Hepatic stellate cell (primary cell): ENCODE data around the gene CHMP1B.
A peak's percentile ranks its signal among the peaks of the same experiment; 100 is the strongest.
"Not testable (repeated sequence)": the region's sequence is repeated elsewhere in the genome, so short reads cannot be mapped to it uniquely, and the experiment has no call there.

Experiments used
- DNase-seq: peaks from one replicate; pipeline ENCODE4 v3.0.0; 2011; ENCODE audit warnings: low spot score

Gene CHMP1B

GRCh38 chr18:11840493-11840892 is 10.7 kb upstream of the CHMP1B start:
- DNase-seq: no peak

DNA sequence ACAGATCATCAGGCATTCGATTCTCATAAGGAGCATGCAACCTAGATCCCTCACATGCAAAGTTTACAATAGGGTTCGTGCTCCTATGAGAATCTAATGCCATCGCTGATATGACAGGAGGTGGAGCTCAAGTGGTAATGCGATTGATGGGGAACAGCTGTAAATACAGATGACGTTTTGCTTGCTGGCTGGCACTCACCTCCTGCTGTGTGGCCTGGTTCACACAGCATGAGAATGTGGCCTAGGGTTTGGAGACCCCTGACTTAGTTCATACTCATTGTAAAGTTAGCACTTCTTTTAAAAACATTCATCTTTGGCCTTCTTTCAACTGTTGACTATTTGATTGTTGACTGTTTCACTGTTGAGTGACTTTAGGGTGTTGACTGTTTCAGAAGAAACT is 8.7 kb upstream of the CHMP1B start:
- DNase-seq: no peak

- no peak for DNase-seq
Measured at GRCh38 chr18:11844436-11844835, 6.8 kb upstream of the CHMP1B start.

GRCh38 chr18:11845654-11846053 is 5.6 kb upstream of the CHMP1B start:
- no peak for DNase-seq

DNA sequence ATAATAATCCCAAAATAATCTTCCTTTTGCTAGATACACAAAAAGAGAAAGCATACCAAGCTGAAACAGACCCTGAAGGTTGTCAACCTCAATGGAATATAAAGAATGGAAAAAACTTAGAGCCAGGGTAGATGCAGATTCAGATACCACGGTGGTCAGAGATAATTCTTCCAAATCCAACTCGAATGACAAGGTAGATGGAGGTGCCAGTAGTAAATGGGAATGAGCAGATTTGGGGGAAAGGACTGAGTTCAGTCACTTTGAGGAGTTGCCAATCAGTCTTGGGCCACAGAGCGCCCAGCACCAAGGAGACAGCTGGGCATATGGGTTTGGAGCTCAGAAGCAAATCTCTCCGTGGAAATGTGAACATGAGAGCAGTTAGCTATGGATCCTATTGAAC is 3.4 kb upstream of the CHMP1B start:
- DNase-seq: no peak

GRCh38 chr18:11849279-11849678 is 1.9 kb upstream of the CHMP1B start:
- DNase-seq: no peak

GRCh38 chr18:11849841-11850634 is 1.2 kb upstream of the CHMP1B start:
- peak; percentile 76 for DNase-seq

DNA sequence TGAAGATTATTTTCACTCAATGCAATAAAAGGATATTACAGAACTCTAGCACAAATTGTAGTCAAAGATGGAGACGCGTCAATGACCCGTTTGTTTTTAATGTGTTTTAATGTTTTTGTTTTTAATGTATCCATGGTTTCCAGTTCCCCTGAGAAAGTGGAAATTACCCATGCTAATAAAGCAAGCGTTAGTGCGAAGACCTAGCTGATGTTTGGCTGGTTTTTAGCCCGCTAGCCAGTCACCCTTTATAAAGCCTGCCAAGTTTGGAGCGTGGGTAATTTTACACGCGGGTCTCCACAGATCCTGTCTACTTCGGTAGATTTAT is 430 bp upstream of the CHMP1B start:
- peak; percentile 41 for DNase-seq

DNA sequence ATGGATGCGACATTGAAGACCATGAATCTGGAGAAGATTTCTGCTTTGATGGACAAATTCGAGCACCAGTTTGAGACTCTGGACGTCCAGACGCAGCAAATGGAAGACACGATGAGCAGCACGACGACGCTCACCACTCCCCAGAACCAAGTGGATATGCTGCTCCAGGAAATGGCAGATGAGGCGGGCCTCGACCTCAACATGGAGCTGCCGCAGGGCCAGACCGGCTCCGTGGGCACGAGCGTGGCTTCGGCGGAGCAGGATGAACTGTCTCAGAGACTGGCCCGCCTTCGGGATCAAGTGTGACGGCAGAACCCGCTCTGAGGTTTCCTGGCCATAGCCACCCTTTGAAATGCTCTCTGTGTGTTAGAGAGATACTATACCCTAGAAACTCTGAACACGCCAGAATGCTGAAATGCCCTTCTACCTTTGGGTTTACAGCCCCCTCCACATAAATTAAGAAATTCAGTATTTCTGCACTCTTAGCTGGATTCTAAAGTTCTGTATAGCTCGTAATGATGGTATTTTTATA is 659 bp downstream of the CHMP1B start:
- DNase-seq: no peak

- DNase-seq: not testable (repeated sequence)
Measured at GRCh38 chr18:11854554-11854953, 3.3 kb downstream of the CHMP1B start.

DNA sequence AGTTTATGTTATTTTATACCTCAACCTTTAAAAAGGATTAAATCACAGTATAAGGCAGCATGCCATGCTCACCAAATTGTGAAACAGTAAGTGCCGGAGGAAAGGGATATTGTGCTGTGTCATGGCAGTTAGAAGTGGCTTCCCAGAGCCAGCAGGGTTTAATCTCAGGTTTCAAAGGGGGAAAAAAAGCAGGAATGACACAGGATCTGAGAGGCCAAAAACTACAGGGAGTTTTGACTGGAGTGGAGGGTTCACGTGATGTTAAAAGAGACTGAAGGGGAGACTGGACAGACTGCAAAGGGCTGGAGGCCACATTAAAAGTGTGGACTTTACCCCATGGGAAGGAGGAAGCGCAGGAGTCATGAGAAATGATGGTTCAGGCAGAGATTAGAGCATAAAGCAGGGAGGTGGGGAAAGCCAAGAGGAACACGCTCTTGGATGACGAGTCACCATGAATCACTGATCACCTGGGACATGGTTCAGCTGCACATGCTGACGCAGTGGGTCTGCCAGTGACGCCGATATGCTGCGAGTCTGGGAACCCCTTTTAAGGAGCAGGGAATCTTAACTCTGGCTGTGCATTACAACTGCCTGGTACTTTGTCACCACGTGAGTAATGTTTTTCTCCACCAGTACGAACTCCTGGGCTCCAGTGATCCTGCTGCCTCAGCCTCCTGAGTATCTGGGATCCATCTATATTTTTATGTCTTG is 6.1 kb downstream of the CHMP1B start:
- peak; percentile 92 for DNase-seq

DNA sequence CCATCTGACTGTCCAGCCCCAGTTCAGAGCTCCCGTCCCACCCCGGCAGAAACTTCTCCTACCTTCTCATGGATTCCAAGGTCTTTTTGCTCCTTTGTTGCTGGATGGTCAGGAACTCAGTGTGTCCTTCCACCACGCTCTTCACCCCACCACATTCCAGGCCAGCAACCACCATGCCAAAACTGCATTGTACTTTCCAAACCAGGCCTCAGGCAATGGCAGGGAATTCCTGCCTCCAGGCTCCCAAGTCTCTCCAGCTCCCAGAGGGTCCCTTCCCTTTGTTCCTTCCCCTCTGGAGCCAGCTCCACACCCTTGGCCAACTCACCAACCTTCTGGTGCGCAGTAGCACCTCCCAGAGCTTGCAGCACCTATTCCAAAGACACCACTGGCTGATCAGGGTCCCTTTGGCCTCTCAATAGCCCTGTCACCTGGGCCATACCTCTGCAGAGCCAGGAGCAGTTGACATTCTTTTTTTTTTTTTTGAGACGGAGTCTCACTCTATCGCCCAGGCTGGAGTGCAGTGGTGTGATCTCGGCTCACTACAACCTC is 8.1 kb downstream of the CHMP1B start:
- no peak for DNase-seq

DNA sequence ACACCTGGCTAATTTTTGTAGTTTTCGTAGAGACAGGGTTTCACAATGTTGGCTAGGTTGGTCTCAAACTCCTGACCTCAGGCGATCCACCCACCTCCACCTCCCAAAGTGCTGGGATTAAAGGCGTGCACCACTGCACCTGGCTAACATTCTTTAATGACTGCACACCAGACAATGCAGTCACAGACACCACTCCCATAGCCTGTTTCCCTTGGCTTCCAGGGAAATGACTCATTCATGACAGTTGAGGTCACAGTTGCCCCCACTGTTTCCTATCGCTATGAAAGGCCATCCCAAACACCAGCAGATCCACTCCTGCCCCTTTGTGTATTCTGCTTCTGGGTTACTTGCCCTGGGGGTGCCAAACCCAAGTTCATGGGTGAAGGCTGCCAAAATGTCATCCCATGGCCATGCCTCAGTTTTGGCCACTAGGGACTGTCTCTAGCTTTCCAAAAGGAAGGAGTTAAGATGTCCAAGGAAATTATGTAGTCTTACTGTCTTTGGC is 8.7 kb downstream of the CHMP1B start:
- DNase-seq: peak; percentile 58

GRCh38 chr18:11860594-11861450 is 9.6 kb downstream of the CHMP1B start:
- no peak for DNase-seq

- DNase-seq: no peak
Measured at GRCh38 chr18:11861583-11862288, 10.5 kb downstream of the CHMP1B start.

- no peak for DNase-seq
Measured at GRCh38 chr18:11862468-11863137, 11.4 kb downstream of the CHMP1B start.

DNA sequence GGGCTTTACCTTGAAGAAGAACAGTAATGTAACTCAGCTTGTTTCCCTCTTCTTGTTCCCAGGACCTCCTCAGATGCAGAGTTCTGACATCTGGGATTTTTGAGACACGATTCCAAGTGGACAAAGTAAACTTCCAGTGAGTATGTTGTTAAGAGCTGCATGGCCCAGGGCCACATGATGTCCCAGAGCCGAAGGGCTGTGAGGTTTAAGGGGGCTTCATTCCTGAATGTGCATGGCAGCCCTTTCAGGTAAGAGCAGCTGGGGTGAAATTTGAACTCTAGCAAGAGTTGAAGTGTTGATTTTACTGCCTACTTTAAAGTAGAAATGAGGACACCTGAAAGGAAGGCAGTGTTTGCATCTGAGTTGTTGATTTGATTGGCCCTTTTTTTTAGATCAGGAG is 13.3 kb downstream of the CHMP1B start:
- no peak for DNase-seq

GRCh38 chr18:11865071-11865470 is 13.9 kb downstream of the CHMP1B start:
- no peak for DNase-seq

GRCh38 chr18:11866329-11866728 is 15.1 kb downstream of the CHMP1B start:
- no peak for DNase-seq

- DNase-seq: no peak
Measured at GRCh38 chr18:11866764-11867163, 15.6 kb downstream of the CHMP1B start.

- no peak for DNase-seq
Measured at GRCh38 chr18:11868230-11868629, 17.0 kb downstream of the CHMP1B start.
